Astrocyte of the cerebellum (primary cell): ENCODE results near the gene KRT81.
"Not testable (repeated sequence)": the region's sequence is repeated elsewhere in the genome, so short reads cannot be mapped to it uniquely, and the experiment has no call there.

Experiments used
- DNase-seq: peaks from one replicate; pipeline ENCODE4 v3.0.0-alpha.2; 2011; ENCODE audit warnings: low read depth
- H3K4me3 ChIP-seq: 2 replicates; pipeline ENCODE4 v1.5.1; 2011; ENCODE audit warnings: mild to moderate bottlenecking, low read depth, low read length, moderate library complexity
- in situ Hi-C: cut with HindIII; loops from 2 replicates; pipeline ENCODE4 v1.10.0; 2017; ENCODE audit warnings: low sequenced_read_pairs
- TF ChIP-seq, protein P1 (sequence below): IDR thresholded peaks from 2 replicates; pipeline ENCODE4 v1.5.1; 2012; ENCODE audit warnings: low read length, low read depth, moderate library complexity, mild to moderate bottlenecking; ENCODE audit errors: missing control alignments

Gene KRT81

GRCh38 chr12:52298677-52299190 is 7.4 kb upstream of the KRT81 start:
- in situ Hi-C loops = no loop called here
- no peak overlapping the region for H3K4me3 ChIP-seq
- TF ChIP-seq, protein P1, sequence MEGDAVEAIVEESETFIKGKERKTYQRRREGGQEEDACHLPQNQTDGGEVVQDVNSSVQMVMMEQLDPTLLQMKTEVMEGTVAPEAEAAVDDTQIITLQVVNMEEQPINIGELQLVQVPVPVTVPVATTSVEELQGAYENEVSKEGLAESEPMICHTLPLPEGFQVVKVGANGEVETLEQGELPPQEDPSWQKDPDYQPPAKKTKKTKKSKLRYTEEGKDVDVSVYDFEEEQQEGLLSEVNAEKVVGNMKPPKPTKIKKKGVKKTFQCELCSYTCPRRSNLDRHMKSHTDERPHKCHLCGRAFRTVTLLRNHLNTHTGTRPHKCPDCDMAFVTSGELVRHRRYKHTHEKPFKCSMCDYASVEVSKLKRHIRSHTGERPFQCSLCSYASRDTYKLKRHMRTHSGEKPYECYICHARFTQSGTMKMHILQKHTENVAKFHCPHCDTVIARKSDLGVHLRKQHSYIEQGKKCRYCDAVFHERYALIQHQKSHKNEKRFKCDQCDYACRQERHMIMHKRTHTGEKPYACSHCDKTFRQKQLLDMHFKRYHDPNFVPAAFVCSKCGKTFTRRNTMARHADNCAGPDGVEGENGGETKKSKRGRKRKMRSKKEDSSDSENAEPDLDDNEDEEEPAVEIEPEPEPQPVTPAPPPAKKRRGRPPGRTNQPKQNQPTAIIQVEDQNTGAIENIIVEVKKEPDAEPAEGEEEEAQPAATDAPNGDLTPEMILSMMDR = no peak
- DNase-seq = no peak

- in situ Hi-C loops = no loop called here
- no peak for DNase-seq
- no peak overlapping the region for H3K4me3 ChIP-seq
- TF ChIP-seq, protein P1 = no peak
Measured at GRCh38 chr12:52296572-52297215, 5.4 kb upstream of the KRT81 start.

DNA sequence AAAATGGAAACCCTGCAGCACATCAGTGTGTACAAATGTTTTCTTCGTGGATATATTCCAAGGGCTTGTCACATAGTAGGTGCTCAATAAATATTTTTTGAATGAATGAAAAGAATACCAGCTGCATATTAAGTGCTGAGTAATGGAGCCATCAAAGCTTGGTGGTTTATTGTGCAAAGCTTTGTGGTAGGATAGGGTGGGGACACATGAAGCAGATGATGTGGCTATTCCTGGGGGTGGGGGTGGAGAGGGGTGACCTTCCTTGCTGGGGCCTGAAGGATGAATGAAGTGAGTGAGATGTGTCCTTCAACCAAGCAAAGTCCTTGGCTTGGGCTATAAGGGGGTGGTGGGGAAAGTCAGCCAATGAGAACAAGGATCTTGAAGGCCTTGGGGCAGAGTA is 4.3 kb upstream of the KRT81 start:
- TF ChIP-seq, protein P1 = no peak
- in situ Hi-C loops = no loop called here
- DNase-seq = no peak
- no peak overlapping the region for H3K4me3 ChIP-seq

GRCh38 chr12:52294803-52295202 is 3.5 kb upstream of the KRT81 start:
- no peak overlapping the region for H3K4me3 ChIP-seq
- in situ Hi-C loops = no loop called here
- DNase-seq = no peak
- TF ChIP-seq, protein P1 = no peak

DNA sequence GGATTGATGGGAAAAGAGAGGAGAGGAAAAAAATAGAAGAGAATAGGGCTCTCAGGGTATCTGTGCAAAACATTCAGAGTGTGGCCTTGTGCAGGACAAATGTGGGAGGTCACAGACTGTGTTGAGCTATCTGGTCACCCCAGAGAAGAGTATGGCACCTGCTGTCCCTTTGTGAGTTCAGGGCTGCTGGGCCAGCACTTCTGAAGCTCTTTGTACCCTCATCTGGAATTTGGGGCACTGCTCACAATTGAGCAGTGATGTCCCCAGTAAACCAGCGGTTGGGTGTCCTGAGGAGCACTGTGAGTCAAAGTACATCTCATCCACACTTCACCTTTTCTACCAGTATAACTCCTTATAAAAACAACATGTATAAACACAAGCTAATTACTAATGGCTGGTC is 2.6 kb upstream of the KRT81 start:
- TF ChIP-seq, protein P1 = no peak
- H3K4me3 ChIP-seq = no peak overlapping the region
- no peak for DNase-seq
- in situ Hi-C loops = no loop called here

- in situ Hi-C loops, H3K4me3 ChIP-seq, DNase-seq: not testable (repeated sequence)
Measured at GRCh38 chr12:52290483-52291134, 725 bp downstream of the KRT81 start.

- in situ Hi-C loops, H3K4me3 ChIP-seq, DNase-seq: not testable (repeated sequence)
Measured at GRCh38 chr12:52287816-52288805, 3.2 kb downstream of the KRT81 start.

DNA sequence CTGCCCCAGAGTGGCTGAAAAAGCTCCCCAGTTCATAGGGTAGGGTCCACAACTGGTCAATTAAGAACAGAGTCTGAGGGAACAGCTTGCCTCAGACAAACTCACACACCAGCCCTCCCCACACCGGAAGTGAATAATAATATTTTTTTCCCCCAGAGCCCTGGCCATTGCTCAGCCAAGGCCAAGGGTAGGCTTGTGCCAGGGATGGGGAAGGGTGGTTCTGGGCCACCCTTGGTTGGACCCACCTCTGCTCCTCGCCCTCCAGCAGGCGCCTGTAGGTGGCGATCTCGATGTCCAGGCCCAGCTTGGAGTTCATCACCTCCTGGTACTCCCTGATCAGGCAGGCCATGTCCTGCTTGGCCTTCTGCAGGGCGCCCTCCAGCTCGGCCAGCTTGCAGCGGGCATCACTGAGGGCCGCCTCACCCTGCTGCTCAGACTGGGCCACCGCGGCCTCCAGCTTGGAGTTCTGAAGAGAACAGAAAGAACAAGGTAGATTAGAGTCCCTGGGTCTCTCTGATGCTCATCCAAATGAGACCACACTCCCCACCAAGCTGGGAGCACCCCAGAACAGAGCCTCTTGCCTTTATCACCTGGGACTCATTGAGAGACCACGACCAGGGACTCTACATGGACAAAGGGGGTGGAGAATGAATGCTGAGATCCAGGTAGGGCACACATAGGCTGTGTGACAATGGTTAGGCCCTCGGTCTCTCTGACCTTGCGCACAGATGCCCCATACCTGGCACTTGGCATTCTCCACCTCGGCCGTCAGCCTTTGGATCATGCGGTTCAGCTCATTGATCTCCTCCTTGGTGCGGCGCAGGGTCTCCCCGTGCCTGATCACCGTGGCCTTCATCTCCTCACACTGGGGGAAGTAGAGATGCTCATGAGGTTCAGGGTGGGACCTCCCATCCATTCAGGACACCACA is 4.2 kb downstream of the KRT81 start:
- DNase-seq, H3K4me3 ChIP-seq, in situ Hi-C loops: not testable (repeated sequence)
